Glutamatergic neuron (in vitro differentiated cells): Measurements from ENCODE around the gene CCNL2. TPM values are rescaled to one million over a fixed set of nuclear protein-coding genes. Genes with fewer than 3 reads are reported as not detected.

Source experiments
- DNase-seq: peaks from one replicate; pipeline ENCODE4 v3.0.0; 2022
- H3K27ac Mint-ChIP-seq: one replicate; pipeline ENCODE4 v1.8.0; 2020; ENCODE audit warnings: mild to moderate bottlenecking, mixed read lengths, inconsistent platforms; ENCODE audit not compliant: unreplicated experiment
- H3K27me3 Mint-ChIP-seq: one replicate; pipeline ENCODE4 v1.8.0; 2020; ENCODE audit warnings: mild to moderate bottlenecking, moderate library complexity, mixed read lengths, inconsistent platforms; ENCODE audit not compliant: unreplicated experiment
- H3K36me3 Mint-ChIP-seq: one replicate; pipeline ENCODE4 v1.8.0; 2020; ENCODE audit warnings: mild to moderate bottlenecking, mixed read lengths, inconsistent platforms; ENCODE audit not compliant: unreplicated experiment
- H3K4me1 Mint-ChIP-seq: one replicate; pipeline ENCODE4 v1.8.0; 2020; ENCODE audit warnings: mild to moderate bottlenecking, low read depth, mixed read lengths, inconsistent platforms; ENCODE audit not compliant: unreplicated experiment
- H3K4me3 Mint-ChIP-seq: one replicate; pipeline ENCODE4 v1.8.0; 2020; ENCODE audit warnings: mild to moderate bottlenecking, mixed read lengths, inconsistent platforms; ENCODE audit not compliant: unreplicated experiment
- H3K9me3 Mint-ChIP-seq: one replicate; pipeline ENCODE4 v1.8.0; 2020; ENCODE audit warnings: mild to moderate bottlenecking, moderate library complexity, mixed read lengths, inconsistent platforms; ENCODE audit not compliant: unreplicated experiment
- CTCF ChIP-seq: fragments of 200-600 bp; sonication (generic); IDR thresholded peaks from one replicate; pipeline ENCODE4 v1.5.0; 2021; ENCODE audit not compliant: partially characterized antibody, unreplicated experiment
- total RNA-seq: library from RNA; stranded (reverse); fragmentation: NEBNext Ultra II Directional; extraction: Animal tissue kit (Norgen Biotek cat#: 25700); gene quantifications from one replicate; pipeline ENCODE4 v1.2.1, GENCODE V29; 2021; ENCODE audit not compliant: unreplicated experiment

The CCNL2 gene
- total RNA-seq, 1 donor from 2014 or later: 394 TPM

GRCh38 chr1:1354271-1355247, 44.6 kb downstream of the CCNL2 start:
- H3K4me3 Mint-ChIP-seq: no peak overlapping the region
- DNase-seq: peak; percentile 56
- peaks cover 3% of the 10 kb centered on the region for H3K9me3 Mint-ChIP-seq
- H3K36me3 Mint-ChIP-seq: no peaks in the 10 kb centered on the region
- peaks cover 12% of the 10 kb centered on the region for H3K27me3 Mint-ChIP-seq
- no peak for TF ChIP-seq CTCF
- no peak overlapping the region for H3K27ac Mint-ChIP-seq
- H3K4me1 Mint-ChIP-seq: peaks cover 11% of the 10 kb centered on the region

GRCh38 chr1:1353389-1354151, 45.6 kb downstream of the CCNL2 start:
- Mint-ChIP-seq H3K27me3 (peaks cover 12% of the 10 kb centered on the region), H3K27ac (no peak overlapping the region), H3K36me3 (no peaks in the 10 kb centered on the region), H3K4me1 (peaks cover 9% of the 10 kb centered on the region), H3K9me3 (peaks cover 3% of the 10 kb centered on the region), H3K4me3 (no peak overlapping the region)
- TF ChIP-seq CTCF: no peak
- DNase-seq: peak; percentile 37

- H3K27me3 Mint-ChIP-seq: peaks cover 12% of the 10 kb centered on the region
- TF ChIP-seq CTCF: no peak
- H3K27ac Mint-ChIP-seq: no peak overlapping the region
- H3K4me1 Mint-ChIP-seq: peaks cover 9% of the 10 kb centered on the region
- peak; percentile 20 for DNase-seq
- peak overlapping the region; percentile 63 for H3K4me3 Mint-ChIP-seq
- peaks cover 3% of the 10 kb centered on the region for H3K9me3 Mint-ChIP-seq
- no peaks in the 10 kb centered on the region for H3K36me3 Mint-ChIP-seq
These were observed 46.2 kb downstream of the CCNL2 start for GRCh38 chr1:1352786-1353388.

GRCh38 chr1:1351511-1352427, 47.4 kb downstream of the CCNL2 start:
- peak overlapping the region; percentile 75 for H3K27ac Mint-ChIP-seq
- H3K4me3 Mint-ChIP-seq: peak overlapping the region; percentile 81
- peaks cover 15% of the 10 kb centered on the region for H3K4me1 Mint-ChIP-seq
- H3K27me3 Mint-ChIP-seq: peaks cover 11% of the 10 kb centered on the region
- no peak for TF ChIP-seq CTCF
- H3K9me3 Mint-ChIP-seq: peaks cover 3% of the 10 kb centered on the region
- peak; percentile 64 for DNase-seq
- no peaks in the 10 kb centered on the region for H3K36me3 Mint-ChIP-seq
